Measurements from ENCODE around the gene OTUD5. TPM values are rescaled to one million over a fixed set of nuclear protein-coding genes. Genes with fewer than 3 reads are reported as not detected.
A peak's percentile ranks its signal among the peaks of the same experiment; 100 is the strongest.

The OTUD5 gene
- total RNA-seq, 1 experiment from 2014 or later: 62.5 TPM

- peak overlapping the region; percentile 99 for H3K27ac ChIP-seq (ENCODE audit: insufficient read length, low read depth, low read length)
- no peak overlapping the region for H2BK20ac ChIP-seq (ENCODE audit: low read depth, low read length, poor library complexity, severe bottlenecking)
- H3K4me1 ChIP-seq (ENCODE audit: insufficient read depth, low read length): peaks cover 12% of the 10 kb centered on the region; the same call in 1 of the 2 replicates
- no peak overlapping the region for H4K91ac ChIP-seq (ENCODE audit: insufficient read length, low read depth, low read length)
- H3K14ac ChIP-seq (ENCODE audit: insufficient read depth, low read length): no peak overlapping the region
- no peak for TF ChIP-seq CTCF (conservative IDR thresholded peaks at IDR 0.05)
- no peaks in the 10 kb centered on the region for H3K27me3 ChIP-seq (ENCODE audit: insufficient read depth, low read length)
- no peak overlapping the region for H3K18ac ChIP-seq (ENCODE audit: insufficient read length, low read depth, low read length)
- peaks cover 5% of the 10 kb centered on the region; the same call in 1 of the 2 replicates for H3K79me2 ChIP-seq (ENCODE audit: insufficient read depth, low read length)
- H3K9me3 ChIP-seq (ENCODE audit: control insufficient read depth, low read depth, low read length): no peaks in the 10 kb centered on the region
- peak overlapping the region; percentile 96 to 100 (median 99) for H3K27ac Mint-ChIP-seq
- no peak overlapping the region for H2BK15ac ChIP-seq (ENCODE audit: low read depth, low read length)
- no peak overlapping the region for H2BK120ac ChIP-seq (ENCODE audit: low read depth, low read length, poor library complexity, severe bottlenecking)
- no peak overlapping the region for H4K8ac ChIP-seq (replicated peaks; ENCODE audit: insufficient read length, low read depth, low read length)
- peak overlapping the region; percentile 88 for H2BK5ac ChIP-seq (ENCODE audit: insufficient read length, low read length)
- peak; percentile 74 for DNase-seq
- no peak overlapping the region for H3K9ac ChIP-seq (ENCODE audit: extremely low read depth, insufficient read length, low read length)
- H3K9me3 Mint-ChIP-seq: peaks cover 63 to 74% of the 10 kb centered on the region in 2 experiments
- H2AK5ac ChIP-seq (ENCODE audit: insufficient read length, low read length): no peak overlapping the region
- H3K23me2 ChIP-seq (ENCODE audit: insufficient read length, low read depth, low read length, poor library complexity, severe bottlenecking): peaks cover 4% of the 10 kb centered on the region
- H4K20me1 ChIP-seq (ENCODE audit: control insufficient read depth, insufficient read depth, insufficient read length): no peaks in the 10 kb centered on the region
- peak overlapping the region; percentile 79 for H3K4me2 ChIP-seq (ENCODE audit: insufficient read depth, insufficient read length, low read length)
- no peak overlapping the region for H4K5ac ChIP-seq (ENCODE audit: insufficient read length, low read depth, low read length)
- WGBS (ENCODE audit: extremely low coverage, insufficient read length, low lambda C conversion rate): no CpG with 5 or more reads among the region's 5 CpGs
- no peak overlapping the region for H2AFZ ChIP-seq (ENCODE audit: low read length)
- H3K23ac ChIP-seq (ENCODE audit: insufficient read length, low read depth, low read length): no peak overlapping the region
- no peak overlapping the region for H3K56ac ChIP-seq (ENCODE audit: insufficient read length, low read depth, low read length)
- no peak overlapping the region for H2BK12ac ChIP-seq (ENCODE audit: insufficient read length, low read depth, low read length)
- H3K4me3 Mint-ChIP-seq: peak overlapping the region; percentile 51 to 73
- H3K4ac ChIP-seq (ENCODE audit: low read depth, low read length): no peak overlapping the region
- no peak overlapping the region for H3T11ph ChIP-seq (ENCODE audit: low read length)
- H3K79me1 ChIP-seq (ENCODE audit: insufficient read depth, low read depth, low read length, poor library complexity, severe bottlenecking): peaks cover 3% of the 10 kb centered on the region
- peaks cover 25 to 32% of the 10 kb centered on the region in 2 experiments for H3K4me1 Mint-ChIP-seq
- H3K36me3 Mint-ChIP-seq (ENCODE audit: insufficient read depth in 1 of 3, low read depth in 3 of 3): peaks cover 35 to 57% (median 49%) of the 10 kb centered on the region in 3 experiments
- H3K27me3 Mint-ChIP-seq (ENCODE audit: low read depth): no peaks in the 10 kb centered on the region
These were observed 30.3 kb downstream of the OTUD5 start for GRCh38 chrX:48927123-48927522.
